GM23338 (cell line): Measurements from ENCODE around the gene PDXK. TPM values are rescaled to one million over a fixed set of nuclear protein-coding genes. Genes with fewer than 3 reads are reported as not detected.

Experiments used
- ATAC-seq: fragments of 200-7000 bp; cut with Tn5 transposase; 3 replicates; pipeline ENCODE4 v1.9.1; 2020
- DNase-seq: peaks from one replicate; pipeline ENCODE4 v3.0.0-alpha.2; 2015; ENCODE audit warnings: low spot score
- H2AFZ ChIP-seq: fragments of 200-600 bp; sonication (generic); 2 replicates; pipeline ENCODE4 v1.8.0; 2016; ENCODE audit warnings: antibody characterized with exemption, mild to moderate bottlenecking, moderate library complexity
- H3F3A ChIP-seq: fragments of 200-600 bp; sonication (generic); replicated peaks from 2 replicates; pipeline ENCODE4 v1.8.0; 2017; ENCODE audit warnings: antibody characterized with exemption, mixed run types, low read depth
- H3K27ac ChIP-seq: fragments of 200-600 bp; sonication (generic); 2 replicates; pipeline ENCODE4 v1.6.1; 2016; ENCODE audit warnings: low read depth
- H3K27me3 ChIP-seq: fragments of 200-600 bp; sonication (generic); 2 replicates; pipeline ENCODE4 v1.8.0; 2016; ENCODE audit warnings: mild to moderate bottlenecking, mixed run types, moderate library complexity; ENCODE audit not compliant: insufficient read depth
- H3K36me3 ChIP-seq: fragments of 200-600 bp; sonication (generic); 2 replicates; pipeline ENCODE4 v1.8.0; 2016; ENCODE audit warnings: mild to moderate bottlenecking; ENCODE audit not compliant: insufficient read depth
- H3K4me1 ChIP-seq: fragments of 200-600 bp; sonication (generic); 2 replicates; pipeline ENCODE4 v1.8.0; 2016; ENCODE audit warnings: mild to moderate bottlenecking, moderate library complexity; ENCODE audit not compliant: insufficient read depth
- H3K4me2 ChIP-seq: fragments of 200-600 bp; sonication (generic); 2 replicates; pipeline ENCODE4 v1.7.1; 2017; ENCODE audit warnings: mixed run types
- H3K4me3 ChIP-seq: fragments of 200-600 bp; sonication (generic); 2 replicates; pipeline ENCODE4 v1.6.1; 2016; ENCODE audit warnings: mixed run types
- H3K79me2 ChIP-seq: fragments of 200-600 bp; sonication (generic); replicated peaks from 2 replicates; pipeline ENCODE4 v1.8.0; 2017; ENCODE audit warnings: mild to moderate bottlenecking; ENCODE audit not compliant: insufficient read depth
- H3K9me2 ChIP-seq: fragments of 200-600 bp; sonication (generic); 2 replicates; pipeline ENCODE4 v1.8.0; 2017; ENCODE audit not compliant: insufficient read depth
- H4K20me1 ChIP-seq: fragments of 200-600 bp; sonication (generic); replicated peaks from 2 replicates; pipeline ENCODE4 v1.8.0; 2017; ENCODE audit warnings: mild to moderate bottlenecking; ENCODE audit not compliant: insufficient read depth
- H3K27ac Mint-ChIP-seq: 2 replicates; pipeline ENCODE4 v1.8.0; 2020; ENCODE audit warnings: inconsistent platforms, mild to moderate bottlenecking, moderate library complexity, mixed read lengths
- H3K27me3 Mint-ChIP-seq: 3 replicates; pipeline ENCODE4 v1.8.0; 2022; ENCODE audit warnings: low read depth, mild to moderate bottlenecking, moderate library complexity, mixed read lengths, inconsistent platforms; ENCODE audit not compliant: insufficient read depth, poor library complexity
- H3K36me3 Mint-ChIP-seq: 3 replicates; pipeline ENCODE4 v1.8.0; 2021; ENCODE audit warnings: low read depth, mild to moderate bottlenecking, inconsistent platforms, moderate library complexity, mixed read lengths
- H3K4me1 Mint-ChIP-seq: 3 replicates; pipeline ENCODE4 v1.8.0; 2020; ENCODE audit warnings: mild to moderate bottlenecking, inconsistent platforms, mixed read lengths
- H3K4me3 Mint-ChIP-seq: 3 replicates; pipeline ENCODE4 v1.8.0; 2021; ENCODE audit warnings: moderate library complexity, mild to moderate bottlenecking, inconsistent platforms, mixed read lengths
- H3K9me3 Mint-ChIP-seq: 3 replicates; pipeline ENCODE4 v1.8.0; 2020; ENCODE audit warnings: moderate library complexity, mild to moderate bottlenecking, inconsistent platforms, mixed read lengths
- CREB1 ChIP-seq: fragments of 250-450 bp; sonication (Bioruptor Pico); IDR thresholded peaks from 2 replicates; pipeline ENCODE4 v1.5.0; 2020; ENCODE audit warnings: low read depth, mild to moderate bottlenecking, moderate library complexity
- CTCF ChIP-seq, 2 experiments: fragments of 200-600 bp in 1 of 2; sonication (generic) in 1 of 2; conservative IDR thresholded peaks; 2 replicates each; pipeline versions ENCODE4 v1.5.1 to v1.6.1; 2016 to 2017; ENCODE audit warnings: antibody characterized with exemption in 2 of 2, low read depth in 2 of 2, mild to moderate bottlenecking in 2 of 2, moderate library complexity in 1 of 2
- ETS1 ChIP-seq: IDR thresholded peaks from 2 replicates; pipeline ENCODE4 v1.6.1; 2016; ENCODE audit warnings: antibody characterized with exemption
- EZH2 ChIP-seq: fragments of 200-600 bp; sonication (generic); IDR thresholded peaks from one replicate; pipeline ENCODE4 v1.8.0; 2017; ENCODE audit warnings: antibody characterized with exemption, mild to moderate bottlenecking, low read depth; ENCODE audit not compliant: unreplicated experiment
- EZH2phosphoT487 ChIP-seq: fragments of 200-600 bp; sonication (generic); IDR thresholded peaks from one replicate; pipeline ENCODE4 v1.8.1; 2018; ENCODE audit warnings: antibody characterized with exemption; ENCODE audit not compliant: unreplicated experiment
- JUNB ChIP-seq: IDR thresholded peaks from one replicate; pipeline ENCODE4 v1.6.1; 2016; ENCODE audit warnings: antibody characterized with exemption; ENCODE audit not compliant: unreplicated experiment
- NANOG ChIP-seq: IDR thresholded peaks from 2 replicates; pipeline ENCODE4 v1.6.1; 2016; ENCODE audit warnings: antibody characterized with exemption, borderline replicate concordance
- POLR2AphosphoS5 ChIP-seq: IDR thresholded peaks from 2 replicates; pipeline ENCODE4 v1.6.1; 2016; ENCODE audit warnings: antibody characterized with exemption, low read depth
- REST ChIP-seq: IDR thresholded peaks from one replicate; pipeline ENCODE4 v1.6.1; 2018; ENCODE audit warnings: antibody characterized with exemption; ENCODE audit not compliant: unreplicated experiment
- STAT1 ChIP-seq: IDR thresholded peaks from one replicate; pipeline ENCODE4 v1.6.1; 2016; ENCODE audit warnings: antibody characterized with exemption; ENCODE audit not compliant: unreplicated experiment
- ZNF114 ChIP-seq: fragments of 250-450 bp; sonication (Bioruptor Pico); IDR thresholded peaks from 2 replicates; pipeline ENCODE4 v1.5.0; 2020; ENCODE audit warnings: mild to moderate bottlenecking, moderate library complexity
- ZNF331 ChIP-seq: fragments of 250-450 bp; sonication (Bioruptor Pico); IDR thresholded peaks from 2 replicates; pipeline ENCODE4 v1.5.0; 2020; ENCODE audit warnings: low read depth, mild to moderate bottlenecking, moderate library complexity
- ZNF462 ChIP-seq: fragments of 250-450 bp; sonication (Bioruptor Pico); IDR thresholded peaks from 2 replicates; pipeline ENCODE4 v1.5.0; 2020; ENCODE audit warnings: mild to moderate bottlenecking, moderate library complexity
- polyA plus RNA-seq: library from polyadenylated mRNA; unstranded; fragments of >200 nt; fragmentation: Nextera tagmentation; extraction: Ambion mirVana; gene quantifications from 2 replicates; pipeline ENCODE4 v1.2.1, GENCODE V29; 2016
- total RNA-seq: library from RNA; depleted of rRNA; stranded (reverse); fragments of >200 nt; shearing (Covaris generic); gene quantifications from 2 replicates; pipeline ENCODE4 v1.2.3, GENCODE V29; 2014

The PDXK gene
- total and polyA plus RNA-seq, 2 experiments from 2014 or later, result 53.2 to 66.3 TPM

- peaks cover 4% of the 10 kb centered on the region; the same call in 2 of the 3 replicates for H3K36me3 Mint-ChIP-seq
- H3K9me3 Mint-ChIP-seq, result no peaks in the 10 kb centered on the region; the same call in 2 of the 3 replicates
- Histone ChIP-seq H3F3A (peaks cover 4% of the 10 kb centered on the region; the same call in 1 of the 2 replicates), H3K4me3 (no peak overlapping the region), H2AFZ (no peak overlapping the region), H3K4me1 (no peaks in the 10 kb centered on the region), H3K79me2 (peaks cover 38% of the 10 kb centered on the region), H3K4me2 (no peak overlapping the region), H3K36me3 (no peaks in the 10 kb centered on the region), H3K27me3 (no peaks in the 10 kb centered on the region), H3K9me2 (no peaks in the 10 kb centered on the region), H4K20me1 (peaks cover 8% of the 10 kb centered on the region), H3K27ac (no peak overlapping the region)
- DNase-seq (no peak), ATAC-seq (no peak)
- no peak overlapping the region for H3K4me3 Mint-ChIP-seq
- peaks cover 18% of the 10 kb centered on the region for H3K4me1 Mint-ChIP-seq
- peaks cover 13% of the 10 kb centered on the region for H3K27me3 Mint-ChIP-seq
- H3K27ac Mint-ChIP-seq, result peak overlapping the region; percentile 88
- TF ChIP-seq REST (no peak), JUNB (no peak), EZH2 (no peak), CREB1 (CRISPR knock-in tag) (no peak), ZNF462 (CRISPR knock-in tag) (no peak), POLR2AphosphoS5 (no peak), EZH2phosphoT487 (no peak), CTCF (conservative IDR thresholded peaks at IDR 0.05; ENCODE audit: low read depth in 2 of 2) (no peak), ZNF331 (no peak), STAT1 (no peak), NANOG (no peak), ETS1 (no peak), ZNF114 (CRISPR knock-in tag) (no peak)
These were observed 14.7 kb downstream of the PDXK start for GRCh38 chr21:43733529-43734071.
